RWPE1 (cell line): ENCODE data around the gene ADGRB3.

ENCODE experiments used
- CTCF ChIA-PET: fragments of 350-600 bp; sonication (Branson Sonifier 250); formaldehyde crosslinking; extraction: SDS; loops from one replicate; lab custom pipeline; 2021; lab: Yijun Ruan, JAX
- POLR2A ChIA-PET: fragments of 400-600 bp; formaldehyde crosslinking; extraction: SDS; loops from one replicate; lab custom pipeline; 2020; ENCODE audit warnings: antibody characterized with exemption; ENCODE audit not compliant: low non-redundant PET; lab: Yijun Ruan, JAX
- DNase-seq: peaks from one replicate; pipeline ENCODE4 v3.0.0; 2012; ENCODE audit warnings: low spot score
- H3K27ac ChIP-seq: fragments of 450-650 bp; 2 replicates; pipeline ENCODE4 v1.5.1; 2017
- CTCF ChIP-seq: fragments of 450-650 bp; conservative IDR thresholded peaks from 2 replicates; pipeline ENCODE4 v1.5.1; 2017; ENCODE audit warnings: low read depth, mild to moderate bottlenecking

Gene ADGRB3

GRCh38 chr6:68732423-68732822, 97.3 kb downstream of the ADGRB3 start:
- H3K27ac ChIP-seq, result no peak overlapping the region
- CTCF ChIA-PET, result no interaction called here
- no peak for TF ChIP-seq CTCF
- no peak for DNase-seq
- POLR2A ChIA-PET, result no interaction called here

GRCh38 chr6:68735866-68736265, 100.8 kb downstream of the ADGRB3 start:
- ChIA-PET POLR2A (no interaction called here), CTCF (interaction anchor here (0.7 kb wide), 2 partner anchors 12 to 83 kb away, joined by 3 to 5 read pairs; no protein-coding TSS in a partner anchor)

GRCh38 chr6:68737061-68737460, 102.0 kb downstream of the ADGRB3 start:
- no peak for TF ChIP-seq CTCF
- no peak for DNase-seq
- CTCF ChIA-PET, result no interaction called here
- no peak overlapping the region for H3K27ac ChIP-seq
- POLR2A ChIA-PET, result no interaction called here

More at GRCh38 chr6:68735866-68736265, 100.8 kb downstream of the ADGRB3 start:
- no peak for TF ChIP-seq CTCF
- H3K27ac ChIP-seq, result no peak overlapping the region
- DNase-seq, result no peak

- DNase-seq, result no peak
- ChIA-PET POLR2A (no interaction called here), CTCF (no interaction called here)
- no peak for TF ChIP-seq CTCF
- H3K27ac ChIP-seq, result no peak overlapping the region
These were observed 103.0 kb downstream of the ADGRB3 start for GRCh38 chr6:68738039-68738438.

GRCh38 chr6:68740828-68741500, 105.9 kb downstream of the ADGRB3 start:
- no peak for DNase-seq
- ChIA-PET POLR2A (no interaction called here), CTCF (no interaction called here)
- H3K27ac ChIP-seq, result no peak overlapping the region
- no peak for TF ChIP-seq CTCF

GRCh38 chr6:68741501-68742386, 106.7 kb downstream of the ADGRB3 start:
- ChIA-PET CTCF (no interaction called here), POLR2A (no interaction called here)
- DNase-seq, result no peak
- no peak overlapping the region for H3K27ac ChIP-seq
- TF ChIP-seq CTCF, result no peak
